Activated CD4-positive, alpha-beta T cell treated with anti-CD3 and anti-CD28 coated beads for 36 hours (primary cell): ENCODE results near the gene ARHGEF12. TPM values are rescaled to one million over a fixed set of nuclear protein-coding genes. Genes with fewer than 3 reads are reported as not detected.

ENCODE experiments used
- ATAC-seq: fragments of 200-7000 bp; cut with Tn5 transposase; one replicate; pipeline ENCODE4 v1.10.0; 2021; ENCODE audit warnings: mild to moderate bottlenecking, moderate library complexity
- CTCF ChIA-PET: fragments of 350-600 bp; sonication (Branson Sonifier 250); formaldehyde crosslinking; loops from one replicate; lab custom pipeline; 2021; ENCODE audit warnings: antibody characterized with exemption; lab: Charles Lee
- POLR2A ChIA-PET: fragments of 350-600 bp; sonication (Branson Sonifier 250); formaldehyde crosslinking; loops from one replicate; lab custom pipeline; 2021; ENCODE audit warnings: antibody characterized with exemption, inconsistent platforms; lab: Charles Lee
- DNase-seq: peaks from one replicate; pipeline ENCODE4 v3.0.0-alpha.2; 2020
- H3K27ac Mint-ChIP-seq: one replicate; pipeline ENCODE4 v1.8.0; 2021; ENCODE audit warnings: mixed read lengths
- H3K27me3 Mint-ChIP-seq: one replicate; pipeline ENCODE4 v1.8.0; 2021; ENCODE audit warnings: mixed read lengths
- H3K36me3 Mint-ChIP-seq: one replicate; pipeline ENCODE4 v1.8.0; 2021; ENCODE audit warnings: low read depth, mixed read lengths
- H3K4me1 Mint-ChIP-seq: one replicate; pipeline ENCODE4 v1.8.0; 2021; ENCODE audit warnings: mixed read lengths
- H3K4me3 Mint-ChIP-seq: one replicate; pipeline ENCODE4 v1.8.0; 2021; ENCODE audit warnings: mild to moderate bottlenecking, moderate library complexity, mixed read lengths
- H3K9me3 Mint-ChIP-seq: one replicate; pipeline ENCODE4 v1.8.0; 2021; ENCODE audit warnings: low read depth, mixed read lengths
- intact Hi-C, 2 experiments: fragments of 100-400 bp; cut with DNase I in 1 of 2; cut with micrococcal nuclease in 1 of 2; formaldehyde crosslinking; loops; one replicate each; pipeline versions ENCODE4 v1.14.2 to v1.15.1; 2022 to 2024; cut with DNase I, micrococcal nuclease
- total RNA-seq, 2 experiments: library from RNA; stranded (reverse); gene quantifications; one replicate each; pipeline ENCODE4 v1.2.3, GENCODE V29; 2021

ARHGEF12 gene
- total RNA-seq, 2 experiments from 2014 or later, result 14.3 to 14.5 TPM

DNA sequence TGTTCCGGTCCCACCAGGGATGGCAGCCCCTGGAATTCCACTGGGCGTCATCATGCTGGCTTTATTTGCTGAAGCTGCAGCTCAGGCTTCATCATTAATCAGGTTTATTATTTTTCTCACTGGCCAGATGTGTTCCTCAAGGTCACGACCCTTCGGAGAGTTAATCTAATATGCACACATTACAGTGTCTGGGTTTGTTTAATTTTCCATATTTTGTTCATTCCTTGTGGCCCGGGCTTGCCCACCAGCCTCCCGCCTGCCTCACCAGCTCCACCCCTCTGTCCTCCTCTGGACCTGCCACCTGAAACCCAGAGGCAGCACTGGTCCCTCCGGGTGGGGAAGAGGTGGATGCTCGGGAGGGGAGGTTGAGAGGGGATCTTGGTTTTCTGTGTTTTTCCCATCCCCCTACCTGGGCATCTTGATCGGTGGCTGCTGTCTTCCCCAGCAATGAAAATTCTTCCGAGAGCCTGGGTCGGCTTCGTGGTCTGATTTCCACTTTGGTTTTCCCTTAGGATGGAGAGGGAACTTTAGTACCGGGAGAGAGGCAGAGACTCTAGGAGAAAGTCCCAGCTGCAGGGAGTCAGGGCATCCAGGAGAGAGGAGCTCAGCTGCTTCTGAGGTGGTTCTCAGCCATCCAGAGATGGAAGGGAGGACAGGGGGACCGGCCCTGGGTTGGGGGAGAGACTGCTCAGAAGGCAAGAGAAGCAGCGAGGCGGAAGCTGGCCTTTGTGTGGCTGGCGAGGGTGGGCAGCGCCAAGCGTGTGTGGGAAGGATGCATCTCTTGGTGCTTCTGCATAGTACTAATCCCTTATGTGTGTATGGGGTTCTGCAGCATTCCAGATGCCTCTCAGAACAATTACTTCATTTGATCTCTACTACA is 177.5 kb downstream of the ARHGEF12 start:
- DNase-seq (no peak), ATAC-seq (no peak)
- no peak overlapping the region for H3K27ac Mint-ChIP-seq
- CTCF ChIA-PET, result interaction anchor here (0.6 to 2.6 kb wide), 4 partner anchors 171 to 527 kb away, joined by 3 to 6 read pairs (median 4); no protein-coding TSS in a partner anchor
- H3K36me3 Mint-ChIP-seq, result no peaks in the 10 kb centered on the region
- POLR2A ChIA-PET, result no interaction called here
- peaks cover 2% of the 10 kb centered on the region for H3K4me1 Mint-ChIP-seq
- peaks cover 70% of the 10 kb centered on the region for H3K27me3 Mint-ChIP-seq
- H3K4me3 Mint-ChIP-seq, result no peak overlapping the region
- intact Hi-C loops, result loop anchor here in 1 of 2 experiments (5.0 kb wide), 1 partner anchor 289 kb away; no protein-coding TSS in a partner anchor
- no peaks in the 10 kb centered on the region for H3K9me3 Mint-ChIP-seq

DNA sequence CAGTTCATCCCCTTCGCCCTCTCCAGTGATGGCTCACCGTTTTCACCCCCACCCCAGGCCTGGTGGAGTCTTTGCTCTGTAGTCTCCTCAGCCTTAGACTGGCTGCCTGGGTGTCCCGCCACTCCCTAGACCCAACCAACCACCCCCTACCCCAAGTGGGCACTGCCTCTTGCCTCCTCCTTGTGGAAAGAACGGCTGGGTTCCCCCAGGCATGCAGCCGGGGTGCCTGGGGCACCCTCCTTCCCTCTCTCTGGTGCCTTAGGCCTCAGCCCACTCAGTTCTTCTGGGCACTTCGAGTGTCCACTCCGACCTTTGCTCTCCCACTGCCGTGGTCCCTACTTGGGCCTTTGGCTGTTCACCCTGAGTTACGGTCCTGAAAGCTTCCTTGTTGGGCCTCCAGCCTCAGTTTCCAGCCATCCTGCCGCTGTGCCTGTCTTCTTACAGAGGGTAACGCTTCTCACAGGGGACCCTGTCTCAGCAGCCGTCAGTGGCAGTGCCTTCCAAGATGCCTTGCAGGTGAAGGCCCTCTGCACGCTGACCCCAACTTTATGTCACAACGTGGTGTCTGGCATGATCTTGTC is 178.4 kb downstream of the ARHGEF12 start:
- Mint-ChIP-seq H3K27ac (no peak overlapping the region), H3K4me3 (no peak overlapping the region), H3K36me3 (no peaks in the 10 kb centered on the region), H3K27me3 (peaks cover 66% of the 10 kb centered on the region), H3K4me1 (peaks cover 2% of the 10 kb centered on the region), H3K9me3 (no peaks in the 10 kb centered on the region)
- intact Hi-C loops, result loop anchor here in 1 of 2 experiments (5.0 kb wide), 1 partner anchor 288 kb away; no protein-coding TSS in a partner anchor
- DNase-seq (no peak), ATAC-seq (no peak)
- CTCF ChIA-PET, result interaction anchor here (2.6 kb wide), 1 partner anchor 170 kb away, joined by 6 read pairs; no protein-coding TSS in a partner anchor
- POLR2A ChIA-PET, result no interaction called here

DNA sequence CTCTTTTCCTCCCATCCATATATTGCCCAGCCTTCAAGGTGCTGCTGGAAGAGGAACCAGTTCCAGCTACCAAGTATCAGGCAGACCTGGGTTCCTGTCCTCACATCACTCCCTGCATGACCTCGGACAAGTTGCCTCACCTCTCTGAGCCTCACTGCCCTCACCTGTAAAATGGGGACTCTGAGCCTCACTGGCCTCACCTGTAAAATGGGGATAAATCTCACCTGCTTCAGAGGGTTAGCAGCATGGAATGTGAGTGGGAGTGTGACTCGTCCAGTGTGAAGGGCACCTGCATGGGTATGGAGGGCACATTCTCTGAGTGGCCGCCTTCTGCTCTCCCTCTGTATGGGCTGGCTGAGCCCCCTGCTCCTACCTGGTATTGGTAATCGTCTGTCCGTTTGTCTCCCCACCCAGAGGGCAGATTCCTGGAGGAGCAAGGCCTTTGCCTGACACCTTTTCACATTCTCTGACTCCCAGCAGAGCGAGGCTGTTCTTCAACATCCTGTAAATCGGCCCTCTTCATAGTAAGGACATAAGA is 179.0 kb downstream of the ARHGEF12 start:
- no peak for DNase-seq
- peaks cover 63% of the 10 kb centered on the region for H3K27me3 Mint-ChIP-seq
- no peaks in the 10 kb centered on the region for H3K9me3 Mint-ChIP-seq
- ChIA-PET CTCF (no interaction called here), POLR2A (no interaction called here)
- no peak overlapping the region for H3K4me3 Mint-ChIP-seq
- no peak for ATAC-seq
- H3K36me3 Mint-ChIP-seq, result no peaks in the 10 kb centered on the region
- intact Hi-C loops, result no loop called here
- H3K4me1 Mint-ChIP-seq, result peaks cover 2% of the 10 kb centered on the region
- H3K27ac Mint-ChIP-seq, result no peak overlapping the region

DNA sequence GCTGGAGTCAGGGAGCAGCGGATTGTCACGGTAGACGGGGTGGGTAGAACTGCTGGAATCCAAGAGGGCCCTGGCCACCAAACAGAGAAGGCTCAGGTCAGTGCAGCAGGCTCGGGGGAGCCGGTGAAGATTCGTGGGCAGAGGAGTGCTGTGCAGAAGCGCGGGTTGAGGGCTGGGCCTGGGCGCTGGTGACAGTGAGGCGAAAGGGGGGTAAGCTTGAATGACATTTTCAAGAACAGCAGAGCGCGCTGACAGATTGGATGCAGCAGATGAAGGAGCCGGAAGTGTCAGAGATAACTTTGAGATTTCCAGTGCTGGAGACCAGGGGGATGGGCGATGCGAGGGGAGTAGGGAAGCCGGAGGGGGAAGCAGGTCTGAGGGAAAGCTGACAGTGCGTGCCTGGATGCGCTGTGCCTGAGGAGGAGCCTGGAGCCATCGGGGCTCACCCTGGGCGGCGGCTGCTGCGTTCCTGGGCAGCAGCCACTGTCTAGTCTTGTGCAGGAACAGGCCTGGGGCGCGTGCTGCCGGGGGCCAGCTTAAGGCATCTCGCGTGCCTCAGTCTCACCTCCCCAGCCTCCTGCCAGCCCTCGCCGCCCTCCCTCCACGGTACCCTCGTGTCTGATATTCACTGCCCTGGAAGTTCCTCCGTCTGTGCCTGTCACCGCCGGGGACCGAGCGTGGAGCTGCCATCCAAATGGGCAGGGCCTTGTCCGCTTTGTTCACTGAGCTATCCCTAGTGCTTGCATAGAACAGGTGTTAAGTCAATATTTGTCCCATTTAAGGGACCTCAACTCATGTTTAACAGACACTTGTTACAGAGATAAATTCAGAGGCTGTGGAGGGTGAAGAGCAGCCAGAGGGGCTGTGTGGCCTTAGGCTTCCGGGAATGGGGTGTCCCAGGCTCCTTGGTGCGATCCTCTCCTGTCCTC is 180.5 kb downstream of the ARHGEF12 start:
- ChIA-PET CTCF (interaction anchor here (0.6 kb wide), 1 partner anchor 88 kb away, joined by 3 read pairs; no protein-coding TSS in a partner anchor), POLR2A (no interaction called here)
- Mint-ChIP-seq H3K4me1 (no peaks in the 10 kb centered on the region), H3K4me3 (no peak overlapping the region), H3K9me3 (no peaks in the 10 kb centered on the region), H3K36me3 (no peaks in the 10 kb centered on the region), H3K27ac (no peak overlapping the region), H3K27me3 (peaks cover 59% of the 10 kb centered on the region)
- ATAC-seq (no peak), DNase-seq (no peak)
- intact Hi-C loops, result no loop called here

DNA sequence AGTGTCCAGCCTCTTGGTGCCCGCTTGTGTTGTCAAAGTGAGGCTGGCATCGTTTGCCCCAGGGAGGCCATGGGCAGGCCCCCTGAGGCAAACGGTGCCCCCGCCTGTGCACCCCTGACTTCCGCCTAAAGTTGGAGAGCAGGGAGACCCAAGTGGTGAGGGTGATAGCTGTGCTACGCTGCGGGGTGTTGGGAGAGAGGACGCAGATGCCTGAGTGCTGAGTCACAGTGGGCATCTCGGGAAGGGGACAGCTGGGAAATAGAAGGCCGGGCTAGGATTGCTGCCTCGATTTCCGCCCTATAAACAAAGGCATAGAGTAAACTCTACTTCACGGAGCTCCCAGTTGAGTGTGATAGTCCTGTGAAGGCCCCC is 181.2 kb downstream of the ARHGEF12 start:
- ATAC-seq, result no peak
- H3K27me3 Mint-ChIP-seq, result peaks cover 60% of the 10 kb centered on the region
- H3K4me1 Mint-ChIP-seq, result no peaks in the 10 kb centered on the region
- intact Hi-C loops, result no loop called here
- no peak overlapping the region for H3K4me3 Mint-ChIP-seq
- DNase-seq, result no peak
- H3K36me3 Mint-ChIP-seq, result no peaks in the 10 kb centered on the region
- H3K27ac Mint-ChIP-seq, result no peak overlapping the region
- CTCF ChIA-PET, result interaction anchor here (0.6 kb wide), 1 partner anchor 87 kb away, joined by 3 read pairs; no protein-coding TSS in a partner anchor
- H3K9me3 Mint-ChIP-seq, result no peaks in the 10 kb centered on the region
- POLR2A ChIA-PET, result no interaction called here

DNA sequence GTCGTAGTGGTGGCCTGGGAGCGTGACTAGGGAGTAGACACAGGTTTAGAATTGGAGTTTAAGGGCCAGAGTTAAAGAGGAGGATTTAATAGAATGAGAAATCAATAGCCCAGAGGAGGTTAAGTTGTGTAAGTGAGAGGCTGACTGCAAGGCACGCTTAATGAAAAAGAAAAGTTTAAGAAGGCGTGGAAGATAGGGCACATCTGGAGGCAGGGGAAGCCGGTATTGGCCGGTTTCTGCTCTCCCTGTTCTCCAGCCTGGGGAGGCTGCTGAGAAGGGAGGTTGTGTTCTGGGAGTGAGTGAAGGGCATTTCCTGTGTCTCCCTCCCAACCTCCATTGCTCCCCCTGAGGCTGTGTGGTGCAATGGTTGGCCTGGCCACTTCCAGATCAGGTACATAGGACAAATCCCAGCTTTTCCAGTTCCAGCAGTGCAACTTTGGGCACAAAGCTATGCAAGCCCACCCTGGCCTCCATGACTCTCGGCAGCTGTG is 181.6 kb downstream of the ARHGEF12 start:
- H3K27ac Mint-ChIP-seq, result no peak overlapping the region
- intact Hi-C loops, result no loop called here

GRCh38 chr11:120518356-120518755 is 182.1 kb downstream of the ARHGEF12 start:
- ATAC-seq, result no peak
- no peaks in the 10 kb centered on the region for H3K4me1 Mint-ChIP-seq
- H3K27ac Mint-ChIP-seq, result no peak overlapping the region
- peaks cover 52% of the 10 kb centered on the region for H3K27me3 Mint-ChIP-seq
- POLR2A ChIA-PET, result no interaction called here
- H3K9me3 Mint-ChIP-seq, result no peaks in the 10 kb centered on the region
- DNase-seq, result no peak
- H3K36me3 Mint-ChIP-seq, result no peaks in the 10 kb centered on the region
- CTCF ChIA-PET, result no interaction called here
- H3K4me3 Mint-ChIP-seq, result no peak overlapping the region
- intact Hi-C loops, result no loop called here

More for the DNA sequence above, 181.6 kb downstream of the ARHGEF12 start:
- ATAC-seq, result no peak
- ChIA-PET CTCF (no interaction called here), POLR2A (no interaction called here)
- Mint-ChIP-seq H3K4me1 (no peaks in the 10 kb centered on the region), H3K9me3 (no peaks in the 10 kb centered on the region), H3K27me3 (peaks cover 57% of the 10 kb centered on the region), H3K36me3 (no peaks in the 10 kb centered on the region), H3K4me3 (no peak overlapping the region)
- DNase-seq, result no peak

- intact Hi-C loops, result no loop called here
- H3K27ac Mint-ChIP-seq, result no peak overlapping the region
- H3K4me1 Mint-ChIP-seq, result no peaks in the 10 kb centered on the region
- H3K9me3 Mint-ChIP-seq, result no peaks in the 10 kb centered on the region
- DNase-seq, result no peak
- POLR2A ChIA-PET, result no interaction called here
- H3K4me3 Mint-ChIP-seq, result no peak overlapping the region
- no peaks in the 10 kb centered on the region for H3K36me3 Mint-ChIP-seq
- CTCF ChIA-PET, result interaction anchor here (0.5 to 0.6 kb wide), 3 partner anchors 166 to 675 kb away, joined by 3 to 4 read pairs (median 3); no protein-coding TSS in a partner anchor
- H3K27me3 Mint-ChIP-seq, result peaks cover 45% of the 10 kb centered on the region
- no peak for ATAC-seq
Observed at GRCh38 chr11:120519474-120519873, 183.3 kb downstream of the ARHGEF12 start.

- intact Hi-C loops, result no loop called here
- no peaks in the 10 kb centered on the region for H3K9me3 Mint-ChIP-seq
- no peak overlapping the region for H3K27ac Mint-ChIP-seq
- CTCF ChIA-PET, result interaction anchor here (0.5 kb wide), 1 partner anchor 295 kb away, joined by 3 read pairs; no protein-coding TSS in a partner anchor
- no peaks in the 10 kb centered on the region for H3K36me3 Mint-ChIP-seq
- no peaks in the 10 kb centered on the region for H3K4me1 Mint-ChIP-seq
- POLR2A ChIA-PET, result no interaction called here
- no peak overlapping the region for H3K4me3 Mint-ChIP-seq
- ATAC-seq (no peak), DNase-seq (no peak)
- peaks cover 41% of the 10 kb centered on the region for H3K27me3 Mint-ChIP-seq
Observed at GRCh38 chr11:120520091-120520822, 184.0 kb downstream of the ARHGEF12 start.

- Mint-ChIP-seq H3K27me3 (peaks cover 33% of the 10 kb centered on the region), H3K27ac (no peak overlapping the region), H3K9me3 (no peaks in the 10 kb centered on the region), H3K4me3 (no peak overlapping the region), H3K36me3 (no peaks in the 10 kb centered on the region), H3K4me1 (no peaks in the 10 kb centered on the region)
- intact Hi-C loops, result no loop called here
- ATAC-seq (no peak), DNase-seq (no peak)
- CTCF ChIA-PET, result interaction anchor here (0.5 kb wide), 1 partner anchor 294 kb away, joined by 3 read pairs; no protein-coding TSS in a partner anchor
- POLR2A ChIA-PET, result no interaction called here
Observed at GRCh38 chr11:120521176-120521575, 185.0 kb downstream of the ARHGEF12 start.
